ENCODE data around the gene TSC22D3. TPM values are rescaled to one million over a fixed set of nuclear protein-coding genes. Genes with fewer than 3 reads are reported as not detected.

TSC22D3 gene
- total RNA-seq, 1 donor from 2014 or later: 72.0 TPM

DNA sequence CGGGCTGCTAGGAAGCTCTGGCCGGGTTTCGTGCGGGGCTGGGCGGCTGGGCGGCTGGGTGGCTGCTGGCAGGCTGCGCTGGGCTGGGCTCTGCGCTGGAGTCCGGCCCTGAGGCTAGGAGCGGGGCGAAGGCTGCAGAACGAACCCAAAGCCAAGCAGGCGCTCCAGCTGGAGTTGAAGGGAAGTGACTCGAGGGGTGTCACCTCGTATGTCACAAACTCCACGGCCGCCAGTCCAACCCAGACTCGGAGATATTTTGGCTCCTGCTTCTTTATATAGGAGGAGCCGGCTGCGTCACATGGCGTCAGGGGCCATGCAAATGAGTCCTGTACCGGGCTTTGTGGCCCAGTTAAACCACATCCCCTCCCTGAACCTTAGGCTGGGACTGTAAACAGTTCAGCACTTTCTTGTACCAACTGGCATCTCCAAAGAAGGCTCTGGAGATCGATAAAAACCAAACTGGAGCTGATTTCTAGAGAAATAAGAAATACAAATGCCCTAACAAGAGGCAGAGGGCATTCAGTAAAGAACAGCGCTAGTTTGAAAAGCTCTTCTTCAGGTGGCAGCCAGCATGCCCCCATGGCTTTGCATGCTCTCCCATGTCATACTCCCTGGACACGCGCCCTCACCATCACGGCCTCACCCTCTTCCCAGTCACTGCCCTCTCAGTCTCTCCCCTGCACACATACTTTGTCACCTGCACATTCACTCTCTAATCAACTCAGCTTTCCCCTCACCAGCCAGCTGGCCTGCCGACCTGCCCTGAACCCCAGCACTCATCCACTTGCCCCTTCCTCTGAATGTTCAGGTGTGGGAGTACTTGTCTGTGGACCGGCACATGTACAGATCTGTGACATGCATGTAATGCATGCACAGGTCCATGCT, 58.5 kb downstream of the TSC22D3 start:
- DNase-seq (ENCODE audit: missing footprints): peak; percentile 93
- peak; percentile 77 for ATAC-seq
- intact Hi-C loops (cut with DNase I): loop anchor here (1.0 to 5.0 kb wide), 3 partner anchors 40 to 60 kb away; partner anchors contain the start of gene NCBP2L

GRCh38 chrX:107716118-107716684, 59.4 kb downstream of the TSC22D3 start:
- intact Hi-C loops (cut with DNase I): loop anchor here (2.0 to 5.0 kb wide), 2 partner anchors 41 to 61 kb away; partner anchors contain the start of gene NCBP2L
- peak; percentile 15 for ATAC-seq
- peak; percentile 73 for DNase-seq (ENCODE audit: missing footprints)

GRCh38 chrX:107715331-107716117, 60.1 kb downstream of the TSC22D3 start:
- intact Hi-C loops (cut with DNase I): loop anchor here (2.0 to 5.0 kb wide), 2 partner anchors 42 to 61 kb away; partner anchors contain the start of gene NCBP2L
- DNase-seq (ENCODE audit: missing footprints) (no peak), ATAC-seq (no peak)

- DNase-seq (ENCODE audit: missing footprints): no peak
- intact Hi-C loops (cut with DNase I): no loop called here
- no peak for ATAC-seq
Measured at GRCh38 chrX:107714206-107714891, 61.2 kb downstream of the TSC22D3 start.

GRCh38 chrX:107713543-107714205, 61.9 kb downstream of the TSC22D3 start:
- intact Hi-C loops (cut with DNase I): no loop called here
- DNase-seq (ENCODE audit: missing footprints): no peak
- ATAC-seq: no peak

GRCh38 chrX:107713203-107713542, 62.4 kb downstream of the TSC22D3 start:
- no peak for ATAC-seq
- no peak for DNase-seq (ENCODE audit: missing footprints)
- intact Hi-C loops (cut with DNase I): no loop called here

DNA sequence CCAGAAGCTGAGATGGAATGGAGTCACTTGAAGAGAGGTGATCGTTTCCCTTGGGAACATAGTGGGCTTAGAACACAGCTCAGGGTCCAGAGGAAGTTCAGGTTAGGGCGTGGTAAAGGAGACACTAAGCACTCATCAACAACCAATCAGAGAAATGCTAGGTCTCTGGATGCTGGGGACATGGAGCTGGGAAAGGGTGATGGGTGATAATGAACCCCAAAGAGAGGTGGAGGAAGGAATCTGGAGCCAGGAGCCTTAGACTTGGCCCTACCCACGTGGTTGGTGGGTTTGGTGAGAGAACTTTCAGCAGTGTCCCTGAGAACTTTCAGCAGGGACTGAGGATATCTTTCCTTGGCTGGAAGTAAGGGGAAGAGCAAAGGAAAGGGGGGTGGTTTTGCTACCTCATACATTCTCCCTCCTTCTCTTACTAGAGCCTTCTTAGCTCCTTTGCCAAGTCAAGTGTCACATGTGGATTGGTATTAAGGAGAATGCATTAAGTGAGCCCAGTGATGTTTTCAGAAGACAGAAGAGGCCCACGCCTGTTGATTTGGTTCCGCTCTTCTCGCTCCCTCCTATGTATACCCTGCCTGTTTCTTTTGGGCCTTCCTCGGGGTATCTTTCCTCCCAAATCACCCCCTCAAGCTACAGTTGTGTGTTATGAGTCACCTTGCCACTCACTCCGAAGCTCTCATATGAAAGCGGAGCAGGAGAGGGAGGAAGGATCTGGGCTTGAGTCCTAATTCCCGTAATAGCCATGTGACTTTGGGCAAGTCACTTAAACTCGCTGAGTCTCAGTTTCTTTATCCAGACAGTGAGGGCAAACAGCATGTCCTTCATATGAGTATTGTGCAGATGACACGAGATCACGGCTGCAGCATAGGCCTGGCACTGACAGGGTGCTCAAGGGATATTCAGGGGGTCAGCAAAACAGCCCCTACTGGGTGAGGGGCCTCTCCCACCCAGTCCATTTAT, 63.1 kb downstream of the TSC22D3 start:
- ATAC-seq (peak; percentile 22), DNase-seq (ENCODE audit: missing footprints) (no peak)
- intact Hi-C loops (cut with DNase I): no loop called here

- ATAC-seq (no peak), DNase-seq (ENCODE audit: missing footprints) (no peak)
- intact Hi-C loops (cut with DNase I): no loop called here
Measured at GRCh38 chrX:107711521-107712181, 63.9 kb downstream of the TSC22D3 start.

- intact Hi-C loops (cut with DNase I): no loop called here
- DNase-seq (ENCODE audit: missing footprints) (no peak), ATAC-seq (peak; percentile 78)
Measured at GRCh38 chrX:107710617-107711391, 64.8 kb downstream of the TSC22D3 start.

DNA sequence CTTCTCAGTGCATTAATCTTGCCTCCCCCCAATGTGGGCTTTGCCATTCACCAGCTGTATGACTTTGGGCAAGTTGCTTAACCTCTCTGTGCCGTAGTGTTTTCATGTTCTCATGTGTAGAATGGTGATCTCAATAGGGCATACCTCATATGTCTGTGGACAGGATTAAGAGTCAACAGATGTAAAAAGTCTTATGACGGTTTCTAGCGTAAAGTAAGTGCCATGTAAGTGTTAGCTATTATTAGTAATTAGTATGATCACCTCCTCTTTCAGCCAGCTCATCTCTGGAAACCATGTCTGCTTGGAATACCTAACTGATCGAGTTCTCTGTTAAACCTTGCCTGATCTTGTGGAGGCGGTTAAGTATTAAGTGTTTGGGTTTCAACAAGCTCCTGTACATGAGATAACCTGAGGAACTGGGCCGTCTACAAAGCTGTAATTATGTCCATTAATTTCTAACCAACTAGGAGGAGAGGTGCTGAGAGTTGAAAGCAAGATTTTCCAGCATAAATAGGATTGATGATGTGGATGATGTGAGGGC, 66.3 kb downstream of the TSC22D3 start:
- ATAC-seq (no peak), DNase-seq (ENCODE audit: missing footprints) (no peak)
- intact Hi-C loops (cut with DNase I): no loop called here

DNA sequence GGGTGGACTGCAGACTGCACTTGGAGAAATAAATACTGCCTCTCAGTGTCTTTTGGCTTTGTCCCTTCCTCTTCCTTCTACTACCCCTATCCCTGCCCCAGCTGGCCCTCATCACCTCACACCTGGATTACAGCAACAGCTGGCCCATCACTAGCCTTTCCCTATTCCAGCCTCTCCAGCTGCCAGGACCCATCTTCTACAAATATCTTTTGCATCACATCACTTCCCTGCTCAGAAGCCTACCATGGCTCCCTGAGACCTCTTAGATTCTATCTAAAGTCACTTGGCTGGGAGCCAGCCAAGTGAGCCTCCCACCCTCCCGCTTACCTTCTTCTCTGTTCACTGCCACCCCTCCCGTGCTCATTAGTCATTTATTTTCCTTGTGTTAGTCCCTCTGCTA, 66.8 kb downstream of the TSC22D3 start:
- no peak for ATAC-seq
- DNase-seq (ENCODE audit: missing footprints): no peak
- intact Hi-C loops (cut with DNase I): no loop called here

DNA sequence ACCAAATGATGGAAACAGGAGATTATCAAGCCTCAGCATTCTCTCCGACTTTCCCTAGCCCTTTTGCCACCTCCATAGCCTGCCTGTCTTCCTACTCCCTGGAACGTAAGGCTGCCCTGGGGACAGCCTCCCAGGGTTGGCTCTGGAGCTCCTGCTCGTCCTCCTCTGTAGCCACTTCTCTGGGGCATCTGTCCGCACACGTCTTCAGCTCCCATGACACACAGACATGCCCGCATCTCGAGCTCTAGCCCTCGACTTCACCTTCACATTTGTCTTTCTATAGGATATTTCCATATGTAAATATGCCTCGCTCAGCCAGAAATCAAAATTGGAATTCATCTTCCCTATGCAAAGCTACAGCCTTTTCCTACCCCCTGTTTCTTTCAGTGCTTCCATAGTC, 67.7 kb downstream of the TSC22D3 start:
- ATAC-seq (no peak), DNase-seq (ENCODE audit: missing footprints) (no peak)
- intact Hi-C loops (cut with DNase I): no loop called here

- intact Hi-C loops (cut with DNase I): no loop called here
- no peak for ATAC-seq
Measured at GRCh38 chrX:107706309-107706708, 69.3 kb downstream of the TSC22D3 start.

DNA sequence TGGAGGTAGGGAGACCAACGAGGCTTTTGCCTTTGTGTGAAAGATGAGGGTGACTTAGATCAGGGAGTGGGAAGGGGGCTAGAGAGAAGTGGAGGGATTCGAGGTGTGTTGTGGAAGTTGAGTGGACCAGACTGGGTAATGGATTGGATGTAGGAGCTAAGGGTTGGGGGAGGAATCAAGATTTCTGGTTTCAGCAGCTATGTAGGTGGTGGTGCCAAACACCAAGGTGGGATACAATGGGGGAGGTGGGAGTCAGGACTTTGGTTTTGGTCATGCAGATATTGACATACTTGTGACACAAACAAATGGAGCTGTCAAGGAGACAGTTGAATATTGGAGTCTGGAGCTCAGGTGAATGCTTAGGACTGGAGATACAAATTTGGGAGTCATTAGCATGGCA, 71.0 kb downstream of the TSC22D3 start:
- intact Hi-C loops (cut with DNase I): no loop called here
- DNase-seq (ENCODE audit: missing footprints) (no peak), ATAC-seq (no peak)

More at GRCh38 chrX:107706309-107706708, 69.3 kb downstream of the TSC22D3 start:
- no peak for DNase-seq (ENCODE audit: missing footprints)

DNA sequence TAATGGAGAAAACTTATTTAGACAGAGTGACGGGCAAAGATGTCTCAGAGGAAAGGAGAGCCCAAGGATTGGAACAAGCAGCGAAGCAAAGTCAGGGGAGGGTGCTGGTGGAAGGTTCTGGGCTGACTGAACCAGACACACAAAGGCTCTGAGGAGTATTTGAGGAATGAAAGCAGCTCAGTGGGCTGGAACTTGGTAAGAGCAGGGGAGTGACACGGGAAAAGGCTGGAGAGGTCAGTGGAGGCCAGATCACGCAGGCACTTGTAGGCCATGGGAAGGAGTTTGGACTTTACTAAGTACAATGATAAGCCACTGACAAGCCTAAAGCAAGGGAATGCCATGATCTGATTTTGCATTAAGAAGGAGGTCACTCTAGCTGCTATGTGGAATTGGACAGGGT, 71.4 kb downstream of the TSC22D3 start:
- DNase-seq (ENCODE audit: missing footprints): no peak
- no peak for ATAC-seq
- intact Hi-C loops (cut with DNase I): no loop called here
